Measurements from ENCODE around the gene KCTD8. TPM values are rescaled to one million over a fixed set of nuclear protein-coding genes. Genes with fewer than 3 reads are reported as not detected.
A peak's percentile ranks its signal among the peaks of the same experiment; 100 is the strongest.

KCTD8 gene
- total RNA-seq, 1 donor from 2014 or later = not detected

DNA sequence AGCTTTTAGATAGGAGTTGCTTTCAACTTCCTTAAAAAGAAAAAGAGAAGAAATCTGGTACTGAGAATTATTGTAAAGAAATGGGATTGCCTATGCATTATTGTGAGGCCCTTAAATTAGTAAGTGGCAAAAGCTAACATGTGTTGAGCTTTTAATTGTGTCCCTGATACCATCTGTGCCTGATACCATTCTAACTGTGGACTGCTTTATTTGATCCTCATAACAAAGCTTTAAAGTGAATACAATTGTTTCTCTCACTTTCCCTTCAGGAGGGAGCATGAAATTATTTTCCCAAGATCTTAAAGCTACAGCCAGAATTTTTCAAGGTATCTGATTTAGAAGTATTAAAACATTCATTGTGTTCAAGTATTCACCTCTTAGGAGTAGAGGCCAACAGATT is 9.9 kb downstream of the KCTD8 start:
- H3K4me2 ChIP-seq = no peak overlapping the region
- H3K27me3 ChIP-seq = no peaks in the 10 kb centered on the region
- no peaks in the 10 kb centered on the region for H3K79me2 ChIP-seq (ENCODE audit: low read depth)
- no peak overlapping the region for H3K4me3 Mint-ChIP-seq
- no peak overlapping the region for H3K27ac Mint-ChIP-seq
- H3K9me3 Mint-ChIP-seq = no peaks in the 10 kb centered on the region
- no peak for DNase-seq (ENCODE audit: low spot score)
- no peaks in the 10 kb centered on the region for H3K27me3 Mint-ChIP-seq (ENCODE audit: insufficient read depth, low read depth)
- H2AFZ ChIP-seq (replicated peaks) = no peak overlapping the region
- no peaks in the 10 kb centered on the region for H3K36me3 Mint-ChIP-seq
- no peaks in the 10 kb centered on the region for H4K20me1 ChIP-seq (ENCODE audit: low read depth)
- no peaks in the 10 kb centered on the region for H3K4me1 ChIP-seq
- no peaks in the 10 kb centered on the region for H3K4me1 Mint-ChIP-seq
- H3K9me3 ChIP-seq (ENCODE audit: low read depth) = no peaks in the 10 kb centered on the region
- H3K4me3 ChIP-seq = no peak overlapping the region
- no peaks in the 10 kb centered on the region for H3K36me3 ChIP-seq
- H3K27ac ChIP-seq = no peak overlapping the region
- no peak for TF ChIP-seq EZH2 (IDR thresholded peaks at IDR 0.05)
- TF ChIP-seq EZH2phosphoT487 (IDR thresholded peaks at IDR 0.05) = no peak
- TF ChIP-seq, protein P1, sequence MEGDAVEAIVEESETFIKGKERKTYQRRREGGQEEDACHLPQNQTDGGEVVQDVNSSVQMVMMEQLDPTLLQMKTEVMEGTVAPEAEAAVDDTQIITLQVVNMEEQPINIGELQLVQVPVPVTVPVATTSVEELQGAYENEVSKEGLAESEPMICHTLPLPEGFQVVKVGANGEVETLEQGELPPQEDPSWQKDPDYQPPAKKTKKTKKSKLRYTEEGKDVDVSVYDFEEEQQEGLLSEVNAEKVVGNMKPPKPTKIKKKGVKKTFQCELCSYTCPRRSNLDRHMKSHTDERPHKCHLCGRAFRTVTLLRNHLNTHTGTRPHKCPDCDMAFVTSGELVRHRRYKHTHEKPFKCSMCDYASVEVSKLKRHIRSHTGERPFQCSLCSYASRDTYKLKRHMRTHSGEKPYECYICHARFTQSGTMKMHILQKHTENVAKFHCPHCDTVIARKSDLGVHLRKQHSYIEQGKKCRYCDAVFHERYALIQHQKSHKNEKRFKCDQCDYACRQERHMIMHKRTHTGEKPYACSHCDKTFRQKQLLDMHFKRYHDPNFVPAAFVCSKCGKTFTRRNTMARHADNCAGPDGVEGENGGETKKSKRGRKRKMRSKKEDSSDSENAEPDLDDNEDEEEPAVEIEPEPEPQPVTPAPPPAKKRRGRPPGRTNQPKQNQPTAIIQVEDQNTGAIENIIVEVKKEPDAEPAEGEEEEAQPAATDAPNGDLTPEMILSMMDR (IDR thresholded peaks at IDR 0.05) = no peak
- no peaks in the 10 kb centered on the region for H3F3A ChIP-seq (ENCODE audit: low read depth)
- H3K9ac ChIP-seq = no peak overlapping the region

DNA sequence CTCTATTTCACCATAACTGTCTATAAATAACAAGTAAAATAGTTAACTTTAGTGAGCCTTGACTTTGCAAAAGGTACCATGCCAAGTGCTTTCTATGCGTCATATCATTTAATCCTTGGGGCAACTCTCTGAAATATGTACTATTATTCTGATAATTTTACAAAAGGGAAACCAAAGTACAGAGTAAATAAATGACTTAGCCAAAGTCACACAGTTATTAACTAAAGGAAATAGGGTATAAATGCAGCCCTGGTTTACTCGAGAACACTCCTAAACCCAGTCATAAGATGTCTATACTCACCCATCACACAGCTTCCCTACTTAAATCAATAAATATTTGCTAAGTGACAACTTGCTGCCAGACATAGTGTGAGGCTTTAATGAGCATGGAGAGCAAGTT is 14.4 kb downstream of the KCTD8 start:
- H3K36me3 ChIP-seq = no peaks in the 10 kb centered on the region
- Mint-ChIP-seq H3K27me3 (ENCODE audit: insufficient read depth, low read depth) (no peaks in the 10 kb centered on the region), H3K9me3 (no peaks in the 10 kb centered on the region), H3K36me3 (no peaks in the 10 kb centered on the region), H3K4me3 (no peak overlapping the region), H3K27ac (no peak overlapping the region), H3K4me1 (no peaks in the 10 kb centered on the region)
- H3K9me3 ChIP-seq (ENCODE audit: low read depth) = no peaks in the 10 kb centered on the region
- H3K4me1 ChIP-seq = no peaks in the 10 kb centered on the region
- no peak overlapping the region for H3K4me2 ChIP-seq
- H2AFZ ChIP-seq (replicated peaks) = no peak overlapping the region
- no peaks in the 10 kb centered on the region for H3K27me3 ChIP-seq
- no peaks in the 10 kb centered on the region for H3K79me2 ChIP-seq (ENCODE audit: low read depth)
- TF ChIP-seq EZH2 (IDR thresholded peaks at IDR 0.05) (no peak), EZH2phosphoT487 (IDR thresholded peaks at IDR 0.05) (no peak)
- TF ChIP-seq, protein P1 (IDR thresholded peaks at IDR 0.05) = no peak
- H3F3A ChIP-seq (ENCODE audit: low read depth) = no peaks in the 10 kb centered on the region
- H3K9ac ChIP-seq = no peak overlapping the region
- no peak for DNase-seq (ENCODE audit: low spot score)
- no peaks in the 10 kb centered on the region for H4K20me1 ChIP-seq (ENCODE audit: low read depth)
- no peak overlapping the region for H3K27ac ChIP-seq
- H3K4me3 ChIP-seq = no peak overlapping the region

DNA sequence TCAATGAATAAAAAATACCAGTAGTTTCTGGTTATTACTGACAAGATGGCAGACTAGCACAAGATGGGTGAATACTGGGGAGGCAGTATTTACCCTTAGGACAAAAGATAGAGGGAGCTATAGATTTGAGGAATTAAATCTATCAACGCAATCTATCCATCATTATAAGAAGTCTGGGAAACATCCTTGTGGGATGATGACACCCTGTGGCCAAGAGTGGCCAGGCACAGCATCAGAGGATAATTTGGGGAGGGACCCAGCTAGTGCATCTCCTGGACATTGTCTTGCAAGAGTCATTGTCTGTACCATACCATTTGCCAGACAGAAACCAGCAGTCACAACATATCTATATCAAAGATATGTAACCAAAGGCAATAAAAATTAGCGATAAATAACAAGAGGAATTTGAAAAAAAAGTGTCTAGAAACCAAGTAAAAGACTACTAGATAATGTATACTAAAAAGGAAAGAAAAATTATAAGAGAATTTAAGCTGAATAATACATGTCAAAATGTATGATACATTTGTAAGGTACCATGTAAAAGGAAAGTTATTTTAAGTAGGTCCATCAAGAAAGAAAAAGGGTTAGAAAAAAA is 22.9 kb downstream of the KCTD8 start:
- no peak overlapping the region for H2AFZ ChIP-seq (replicated peaks)
- H3K79me2 ChIP-seq (ENCODE audit: low read depth) = no peaks in the 10 kb centered on the region
- no peaks in the 10 kb centered on the region for H3K27me3 ChIP-seq
- H3K9me3 ChIP-seq (ENCODE audit: low read depth) = no peaks in the 10 kb centered on the region
- H3K4me2 ChIP-seq = no peak overlapping the region
- H3K36me3 ChIP-seq = no peaks in the 10 kb centered on the region
- Mint-ChIP-seq H3K9me3 (no peaks in the 10 kb centered on the region), H3K36me3 (no peaks in the 10 kb centered on the region), H3K27me3 (ENCODE audit: insufficient read depth, low read depth) (no peaks in the 10 kb centered on the region), H3K27ac (no peak overlapping the region), H3K4me3 (no peak overlapping the region), H3K4me1 (no peaks in the 10 kb centered on the region)
- H3K4me3 ChIP-seq = no peak overlapping the region
- no peak overlapping the region for H3K9ac ChIP-seq
- no peaks in the 10 kb centered on the region for H3K4me1 ChIP-seq
- H3F3A ChIP-seq (ENCODE audit: low read depth) = no peaks in the 10 kb centered on the region
- no peaks in the 10 kb centered on the region for H4K20me1 ChIP-seq (ENCODE audit: low read depth)
- TF ChIP-seq, protein P1 (IDR thresholded peaks at IDR 0.05) = peak; percentile 85
- TF ChIP-seq EZH2phosphoT487 (IDR thresholded peaks at IDR 0.05) = no peak
- peak; percentile 72 for DNase-seq (ENCODE audit: low spot score)
- no peak overlapping the region for H3K27ac ChIP-seq

All from neural progenitor cell (in vitro differentiated cells).